Activated naive CD4-positive, alpha-beta T cell treated with anti-CD3 and anti-CD28 coated beads, Interleukin-2, amount 10 ng/mL, durations not matched to agents 7 days and 5 days (primary cell): ENCODE data around the gene DMRT2.

Experiments used
- CTCF ChIA-PET: fragments of 350-600 bp; sonication (Branson Sonifier 250); formaldehyde crosslinking; loops from one replicate; lab custom pipeline; 2021; ENCODE audit warnings: antibody characterized with exemption; lab: Charles Lee
- DNase-seq: peaks from one replicate; pipeline ENCODE4 v3.0.0-alpha.2; 2020
- H3K27ac Mint-ChIP-seq: one replicate; pipeline ENCODE4 v1.8.0; 2021; ENCODE audit warnings: mild to moderate bottlenecking, moderate library complexity, mixed read lengths
- H3K27me3 Mint-ChIP-seq: one replicate; pipeline ENCODE4 v1.8.0; 2021; ENCODE audit warnings: mild to moderate bottlenecking, mixed read lengths
- H3K36me3 Mint-ChIP-seq: one replicate; pipeline ENCODE4 v1.8.0; 2021; ENCODE audit warnings: mixed read lengths
- H3K4me1 Mint-ChIP-seq: one replicate; pipeline ENCODE4 v1.8.0; 2021; ENCODE audit warnings: mixed read lengths
- H3K4me3 Mint-ChIP-seq: one replicate; pipeline ENCODE4 v1.8.0; 2021; ENCODE audit warnings: mild to moderate bottlenecking, moderate library complexity, mixed read lengths
- H3K9me3 Mint-ChIP-seq: one replicate; pipeline ENCODE4 v1.8.0; 2021; ENCODE audit warnings: mixed read lengths

DMRT2 gene

DNA sequence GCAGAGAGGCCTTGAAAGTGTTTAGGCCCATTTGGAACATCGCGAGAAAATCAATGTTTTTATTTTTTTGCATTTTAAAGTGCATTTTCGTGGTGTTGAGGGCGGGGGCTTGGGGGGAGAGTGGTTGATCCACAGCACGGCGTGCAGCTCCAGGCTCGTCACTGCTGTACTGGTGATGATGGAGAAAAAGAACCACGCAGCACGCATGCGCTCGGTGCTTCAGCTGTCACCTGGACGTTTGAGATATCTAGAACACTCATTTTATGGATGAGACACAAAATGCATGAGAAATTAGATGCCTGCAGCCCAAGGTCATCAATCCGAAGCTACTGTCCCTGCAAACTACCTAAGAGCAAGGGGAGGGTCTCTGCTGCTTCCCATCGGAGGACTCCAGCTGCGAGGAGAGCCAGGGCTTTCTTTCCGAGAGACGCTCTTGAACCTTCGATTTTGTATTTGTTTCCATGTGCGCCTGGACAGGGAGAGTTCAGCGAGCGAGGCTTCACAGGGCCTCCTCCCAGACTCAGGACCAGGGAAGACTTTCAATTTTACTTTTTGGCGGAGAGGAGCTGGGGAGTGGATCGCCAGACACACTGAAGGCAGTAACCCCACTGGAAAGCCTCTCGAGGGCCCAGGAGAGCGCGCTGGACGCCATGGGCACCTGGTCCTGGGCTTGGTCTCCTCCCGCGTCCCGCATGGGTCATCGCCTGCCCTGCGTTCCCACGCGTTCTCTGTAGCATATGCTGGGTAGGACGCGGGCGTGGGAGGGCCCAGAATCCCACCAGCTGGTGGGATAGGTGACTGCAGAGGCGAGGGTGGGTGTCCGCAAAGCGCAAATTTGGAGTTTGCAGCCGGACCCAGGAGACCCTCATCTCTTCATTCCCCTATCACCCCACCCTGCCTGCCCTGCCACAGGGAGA, 2.5 kb downstream of the DMRT2 start:
- no peak for DNase-seq
- peaks cover 42% of the 10 kb centered on the region for H3K4me1 Mint-ChIP-seq
- H3K27me3 Mint-ChIP-seq = peaks cover 89% of the 10 kb centered on the region
- H3K36me3 Mint-ChIP-seq = peaks cover 21% of the 10 kb centered on the region
- H3K27ac Mint-ChIP-seq = peak overlapping the region; percentile 72
- CTCF ChIA-PET = interaction anchor here (1.4 kb wide), 1 partner anchor 73 kb away, joined by 3 read pairs; no protein-coding TSS in a partner anchor
- no peaks in the 10 kb centered on the region for H3K9me3 Mint-ChIP-seq
- H3K4me3 Mint-ChIP-seq = peak overlapping the region; percentile 51

DNA sequence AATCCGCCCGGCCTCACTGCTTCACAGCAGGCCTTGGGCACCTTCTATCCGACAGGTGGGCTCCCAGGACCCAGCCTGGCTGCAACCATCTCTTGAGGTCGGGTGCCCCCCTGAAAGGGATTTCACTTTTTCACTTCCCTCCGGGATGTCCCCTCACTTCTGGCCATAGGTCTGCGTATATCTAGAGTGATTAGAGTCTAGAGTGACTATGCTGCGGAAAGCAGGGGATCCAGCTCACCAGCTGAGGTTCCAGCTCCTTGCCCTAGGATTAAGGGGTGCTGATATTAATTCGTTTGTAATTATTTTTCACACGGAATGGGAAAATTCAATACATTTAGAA, 3.1 kb downstream of the DMRT2 start:
- CTCF ChIA-PET = interaction anchor here (1.4 kb wide), 1 partner anchor 74 kb away, joined by 3 read pairs; no protein-coding TSS in a partner anchor
- H3K4me1 Mint-ChIP-seq = peaks cover 36% of the 10 kb centered on the region
- peaks cover 89% of the 10 kb centered on the region for H3K27me3 Mint-ChIP-seq
- no peak for DNase-seq
- no peaks in the 10 kb centered on the region for H3K9me3 Mint-ChIP-seq
- no peak overlapping the region for H3K27ac Mint-ChIP-seq
- H3K4me3 Mint-ChIP-seq = no peak overlapping the region
- peaks cover 18% of the 10 kb centered on the region for H3K36me3 Mint-ChIP-seq

DNA sequence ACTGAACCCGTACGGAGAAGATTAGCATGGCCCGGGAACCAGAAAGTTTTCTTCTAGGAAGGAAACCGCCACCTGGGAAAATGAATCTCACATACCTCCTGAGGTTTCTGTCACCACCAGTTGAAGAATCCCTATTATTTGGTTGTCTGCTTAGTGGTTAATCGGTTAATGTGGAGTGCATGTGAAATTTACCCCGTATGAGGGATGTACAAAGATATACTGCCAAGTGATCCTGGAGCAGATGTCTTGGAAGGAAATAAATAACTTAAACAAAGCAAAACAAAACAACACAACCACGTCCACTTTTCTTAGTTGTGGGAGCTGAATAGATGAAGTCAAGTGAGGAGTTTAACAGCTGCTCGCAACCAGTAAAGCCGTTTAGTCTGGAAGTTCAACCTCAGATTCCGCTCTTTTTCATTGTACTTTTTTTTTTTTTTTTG, 3.8 kb downstream of the DMRT2 start:
- DNase-seq = no peak
- CTCF ChIA-PET = no interaction called here
- Mint-ChIP-seq H3K4me3 (no peak overlapping the region), H3K9me3 (no peaks in the 10 kb centered on the region), H3K27me3 (peaks cover 85% of the 10 kb centered on the region), H3K4me1 (peaks cover 29% of the 10 kb centered on the region), H3K36me3 (peaks cover 12% of the 10 kb centered on the region), H3K27ac (no peak overlapping the region)

DNA sequence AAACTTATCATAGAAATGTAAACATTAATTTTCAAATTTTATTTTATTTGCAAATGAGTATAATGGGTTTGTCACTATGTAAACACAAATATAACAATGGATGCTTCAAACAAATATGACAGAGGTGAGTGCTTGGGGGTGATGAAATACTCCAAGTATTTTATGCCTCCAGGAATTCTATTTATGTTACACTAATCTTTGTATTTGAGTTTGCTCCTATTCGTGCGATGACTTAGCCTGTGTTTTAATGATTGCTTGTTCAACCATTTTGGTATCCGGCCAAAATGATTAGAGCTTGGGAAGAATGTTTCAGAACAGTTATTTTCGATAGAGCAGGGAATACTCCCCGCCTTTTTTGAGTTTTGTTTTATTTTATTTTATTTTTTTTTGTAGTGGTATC, 5.0 kb downstream of the DMRT2 start:
- CTCF ChIA-PET = no interaction called here
- peaks cover 19% of the 10 kb centered on the region for H3K4me1 Mint-ChIP-seq
- H3K9me3 Mint-ChIP-seq = no peaks in the 10 kb centered on the region
- H3K27ac Mint-ChIP-seq = no peak overlapping the region
- H3K27me3 Mint-ChIP-seq = peaks cover 74% of the 10 kb centered on the region
- no peak for DNase-seq
- peaks cover 4% of the 10 kb centered on the region for H3K36me3 Mint-ChIP-seq
- no peak overlapping the region for H3K4me3 Mint-ChIP-seq

DNA sequence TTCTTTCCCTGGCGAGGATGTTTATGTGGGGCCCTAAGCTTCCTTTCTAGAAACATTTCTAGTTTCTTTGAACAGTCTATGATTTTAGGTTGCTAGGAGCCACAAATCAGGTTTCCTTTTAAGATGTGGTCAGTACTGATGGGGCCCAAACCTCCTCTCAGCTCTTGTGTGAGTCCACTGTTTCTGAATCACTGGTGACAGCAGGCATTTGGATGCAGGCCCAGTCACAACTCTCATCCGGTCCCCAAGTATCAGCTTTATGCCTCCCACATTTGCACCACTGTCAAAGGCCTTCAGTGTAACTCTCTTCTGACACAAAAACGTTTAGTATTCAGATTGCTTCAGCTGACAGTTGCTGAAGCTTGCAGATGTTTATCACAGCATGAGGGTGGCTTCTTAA, 7.8 kb downstream of the DMRT2 start:
- Mint-ChIP-seq H3K36me3 (peaks cover 2% of the 10 kb centered on the region), H3K4me3 (no peak overlapping the region), H3K27ac (no peak overlapping the region), H3K4me1 (no peaks in the 10 kb centered on the region), H3K9me3 (no peaks in the 10 kb centered on the region), H3K27me3 (peaks cover 46% of the 10 kb centered on the region)
- no peak for DNase-seq
- CTCF ChIA-PET = no interaction called here

DNA sequence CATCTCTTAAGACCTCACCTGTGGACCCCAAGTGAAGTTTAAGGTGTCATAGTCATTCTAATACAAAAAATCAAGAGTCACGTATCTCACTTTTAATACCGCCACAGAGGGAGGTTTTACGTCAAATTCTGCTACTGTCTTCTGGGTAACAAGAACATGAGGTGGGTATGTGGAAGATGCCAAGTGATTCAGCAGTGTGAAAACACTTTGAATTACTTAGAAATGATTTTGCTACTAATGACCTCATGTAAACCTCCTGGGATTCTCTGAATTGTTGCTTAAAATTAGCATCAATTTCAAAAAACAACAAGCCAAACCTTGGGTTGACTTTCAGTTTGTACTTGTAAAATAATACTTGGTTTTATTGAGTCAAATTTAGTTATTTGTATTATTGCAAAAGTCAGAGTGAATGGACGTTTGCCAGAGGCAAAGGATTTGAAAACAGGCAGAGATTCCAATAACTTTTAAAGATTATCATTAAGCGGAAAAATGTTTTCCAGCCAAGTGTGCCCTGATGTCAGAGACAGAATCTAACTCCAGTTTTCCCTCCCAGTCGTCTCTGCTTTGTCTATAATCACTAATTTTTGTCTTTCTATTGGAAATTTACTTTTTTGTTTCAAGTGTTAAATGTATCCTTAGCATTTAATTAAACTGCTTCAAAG, 8.8 kb downstream of the DMRT2 start:
- Mint-ChIP-seq H3K27ac (no peak overlapping the region), H3K9me3 (no peaks in the 10 kb centered on the region), H3K27me3 (peaks cover 36% of the 10 kb centered on the region), H3K4me1 (no peaks in the 10 kb centered on the region), H3K36me3 (peaks cover 2% of the 10 kb centered on the region), H3K4me3 (no peak overlapping the region)
- CTCF ChIA-PET = no interaction called here
- DNase-seq = no peak

DNA sequence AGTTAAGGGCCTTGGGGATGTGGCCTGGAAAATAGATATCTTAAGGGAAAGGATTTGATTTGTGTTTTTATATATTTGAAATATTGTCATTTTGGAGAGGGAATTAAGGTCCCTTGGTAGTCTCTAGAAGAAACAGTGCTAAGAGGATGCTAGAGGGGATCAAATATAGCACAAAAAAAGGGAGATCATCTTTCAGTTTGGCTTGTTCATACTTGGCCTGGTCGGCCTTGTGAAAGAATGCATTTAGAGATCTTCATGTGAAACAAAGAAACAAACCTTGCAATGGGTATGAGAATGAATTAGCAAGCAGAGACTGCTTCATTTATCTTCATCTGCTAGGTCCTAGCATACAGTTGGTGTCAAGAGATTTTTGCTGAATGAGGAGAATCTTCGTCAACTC, 15.0 kb downstream of the DMRT2 start:
- CTCF ChIA-PET = no interaction called here
- Mint-ChIP-seq H3K4me3 (no peak overlapping the region), H3K27me3 (no peaks in the 10 kb centered on the region), H3K4me1 (no peaks in the 10 kb centered on the region), H3K27ac (no peak overlapping the region), H3K36me3 (no peaks in the 10 kb centered on the region), H3K9me3 (peaks cover 4% of the 10 kb centered on the region)
- DNase-seq = no peak

DNA sequence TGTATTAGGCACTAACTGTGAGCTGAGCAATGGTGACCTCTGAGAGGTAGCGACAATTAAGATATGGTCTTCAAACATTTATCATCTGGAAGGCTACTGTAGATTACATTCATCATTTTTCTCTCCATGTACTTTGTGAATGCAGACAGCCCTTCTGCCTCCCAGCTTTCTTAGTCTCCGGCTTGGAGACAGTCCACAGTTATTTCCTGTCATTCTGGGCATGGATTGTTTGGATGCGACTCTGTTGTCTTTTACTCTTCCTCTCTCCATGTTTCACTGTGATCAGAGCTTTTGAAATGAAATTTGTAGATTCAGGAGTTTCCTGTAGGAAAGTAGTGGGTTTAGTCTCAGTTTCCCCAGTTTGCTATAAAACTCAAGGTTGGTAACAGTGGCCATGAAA, 20.5 kb downstream of the DMRT2 start:
- CTCF ChIA-PET = no interaction called here

DNA sequence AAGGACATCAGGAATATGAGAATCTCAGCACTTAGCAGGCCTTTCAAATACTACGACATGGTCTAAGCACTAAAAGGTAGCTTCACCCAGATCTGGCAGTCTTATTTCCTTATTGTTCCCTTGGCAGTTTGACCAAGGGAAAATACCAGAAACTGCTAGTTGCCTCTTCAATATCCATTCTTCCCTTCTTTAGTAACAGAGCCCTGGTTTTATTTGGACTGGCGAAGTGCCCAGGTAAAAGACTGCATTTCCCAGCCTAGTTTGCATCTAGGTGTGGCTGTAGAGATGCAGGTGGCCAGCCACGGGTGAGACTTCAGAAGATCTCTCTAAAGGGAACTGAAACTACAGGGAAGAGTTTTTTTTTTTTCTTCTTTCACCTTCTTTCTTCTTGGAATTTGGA, 21.6 kb downstream of the DMRT2 start:
- Mint-ChIP-seq H3K9me3 (peaks cover 2% of the 10 kb centered on the region), H3K27ac (no peak overlapping the region), H3K4me3 (no peak overlapping the region), H3K27me3 (peaks cover 5% of the 10 kb centered on the region), H3K4me1 (no peaks in the 10 kb centered on the region), H3K36me3 (no peaks in the 10 kb centered on the region)
- CTCF ChIA-PET = no interaction called here
- no peak for DNase-seq

More for the DNA sequence above, 20.5 kb downstream of the DMRT2 start:
- Mint-ChIP-seq H3K4me1 (no peaks in the 10 kb centered on the region), H3K4me3 (no peak overlapping the region), H3K27ac (no peak overlapping the region), H3K9me3 (peaks cover 4% of the 10 kb centered on the region), H3K36me3 (no peaks in the 10 kb centered on the region), H3K27me3 (peaks cover 5% of the 10 kb centered on the region)
- DNase-seq = no peak

DNA sequence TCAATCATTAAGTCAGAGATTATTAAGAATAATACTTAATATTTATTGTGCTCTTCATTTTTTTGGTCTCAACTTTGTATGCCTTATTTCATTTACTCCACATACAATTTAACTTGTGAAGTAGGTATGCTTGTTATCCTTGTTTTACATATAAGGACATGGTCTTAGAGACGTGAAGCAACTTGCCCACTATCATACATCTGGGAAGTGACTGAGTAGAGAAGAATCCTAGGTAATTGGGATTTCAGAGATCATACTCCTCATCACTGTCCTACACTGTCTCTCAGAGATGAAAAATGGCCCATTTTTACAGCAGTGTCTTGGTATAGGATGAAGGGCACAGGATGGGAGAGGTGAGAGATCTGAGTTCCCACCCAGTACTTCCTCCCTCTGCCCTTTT, 23.3 kb downstream of the DMRT2 start:
- Mint-ChIP-seq H3K4me3 (no peak overlapping the region), H3K27ac (no peak overlapping the region), H3K36me3 (no peaks in the 10 kb centered on the region), H3K27me3 (peaks cover 5% of the 10 kb centered on the region), H3K4me1 (no peaks in the 10 kb centered on the region), H3K9me3 (no peaks in the 10 kb centered on the region)
- CTCF ChIA-PET = no interaction called here
- no peak for DNase-seq

DNA sequence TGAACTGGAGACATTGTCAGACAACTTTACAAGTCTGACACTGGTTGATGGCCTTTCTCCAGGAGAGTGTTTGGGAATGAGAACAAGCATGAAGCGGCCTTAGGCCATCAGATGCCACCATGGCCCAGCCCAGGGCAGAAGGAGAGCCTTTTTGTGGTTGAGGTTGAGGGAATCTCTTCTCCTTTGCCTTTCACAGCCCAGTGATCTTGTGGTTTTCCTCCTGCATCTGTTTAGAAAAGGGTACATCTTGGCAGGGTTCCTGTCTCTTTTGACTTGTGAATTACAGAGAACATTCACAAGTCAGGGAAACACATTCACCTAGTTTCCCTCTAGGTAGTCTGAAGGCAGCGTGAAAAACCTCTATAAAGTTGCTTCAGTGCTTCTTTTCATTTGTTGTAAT, 27.5 kb downstream of the DMRT2 start:
- no peak for DNase-seq
- no peak overlapping the region for H3K4me3 Mint-ChIP-seq
- no peaks in the 10 kb centered on the region for H3K9me3 Mint-ChIP-seq
- CTCF ChIA-PET = no interaction called here
- no peaks in the 10 kb centered on the region for H3K4me1 Mint-ChIP-seq
- H3K36me3 Mint-ChIP-seq = no peaks in the 10 kb centered on the region
- H3K27ac Mint-ChIP-seq = no peak overlapping the region
- no peaks in the 10 kb centered on the region for H3K27me3 Mint-ChIP-seq

DNA sequence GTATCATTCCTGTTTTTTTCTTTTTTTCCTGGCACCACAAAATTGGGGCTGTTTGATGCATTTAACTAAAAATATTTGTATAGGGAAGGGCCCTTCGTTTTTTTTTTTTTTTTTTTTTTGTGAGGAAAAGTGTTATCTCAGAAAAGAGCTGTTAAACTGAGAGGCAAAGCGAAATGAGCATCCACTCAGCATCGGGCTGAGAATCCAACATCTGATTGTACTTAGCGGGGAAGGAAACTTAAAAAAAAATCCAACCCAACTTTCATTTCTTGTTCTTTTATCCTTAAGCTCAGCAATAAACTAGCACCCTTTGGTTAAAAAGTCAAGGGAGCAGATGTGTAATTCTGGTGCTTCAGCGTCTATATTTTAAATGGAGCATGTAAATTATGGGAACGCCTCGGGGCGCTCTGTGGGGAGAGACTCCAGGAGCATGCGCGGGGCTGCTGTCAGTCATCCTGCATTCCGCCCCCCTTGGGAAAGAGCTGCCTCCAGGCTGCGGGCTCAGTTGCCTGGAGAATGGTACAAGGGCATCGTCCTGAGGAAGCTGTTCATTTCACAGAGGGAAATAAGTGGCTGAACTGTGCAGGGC, 33.3 kb downstream of the DMRT2 start:
- CTCF ChIA-PET = no interaction called here
- Mint-ChIP-seq H3K27me3 (peaks cover 15% of the 10 kb centered on the region), H3K9me3 (no peaks in the 10 kb centered on the region), H3K4me1 (no peaks in the 10 kb centered on the region), H3K4me3 (no peak overlapping the region), H3K36me3 (no peaks in the 10 kb centered on the region), H3K27ac (no peak overlapping the region)
- DNase-seq = no peak

DNA sequence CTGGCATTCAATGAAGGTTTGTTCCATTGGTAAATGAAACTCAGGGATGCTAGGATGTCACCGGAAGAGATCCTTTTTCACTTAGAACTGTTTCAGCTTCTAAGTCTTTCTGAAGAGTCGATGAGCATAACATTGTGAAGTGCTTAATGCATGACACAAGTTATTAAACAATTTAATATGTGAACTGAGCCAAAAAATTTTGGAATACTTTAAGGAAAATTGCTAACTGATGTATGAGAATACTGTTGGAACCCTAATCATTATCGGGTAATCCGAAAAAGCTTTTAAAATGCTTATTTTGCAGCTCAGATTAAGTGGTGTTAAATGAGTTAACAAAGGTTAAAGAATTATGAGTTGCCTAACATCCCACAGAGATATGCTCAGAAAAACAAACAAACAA, 34.9 kb downstream of the DMRT2 start:
- H3K4me3 Mint-ChIP-seq = no peak overlapping the region
- H3K4me1 Mint-ChIP-seq = no peaks in the 10 kb centered on the region
- H3K9me3 Mint-ChIP-seq = no peaks in the 10 kb centered on the region
- H3K36me3 Mint-ChIP-seq = no peaks in the 10 kb centered on the region
- H3K27ac Mint-ChIP-seq = no peak overlapping the region
- DNase-seq = no peak
- CTCF ChIA-PET = no interaction called here
- H3K27me3 Mint-ChIP-seq = peaks cover 15% of the 10 kb centered on the region

DNA sequence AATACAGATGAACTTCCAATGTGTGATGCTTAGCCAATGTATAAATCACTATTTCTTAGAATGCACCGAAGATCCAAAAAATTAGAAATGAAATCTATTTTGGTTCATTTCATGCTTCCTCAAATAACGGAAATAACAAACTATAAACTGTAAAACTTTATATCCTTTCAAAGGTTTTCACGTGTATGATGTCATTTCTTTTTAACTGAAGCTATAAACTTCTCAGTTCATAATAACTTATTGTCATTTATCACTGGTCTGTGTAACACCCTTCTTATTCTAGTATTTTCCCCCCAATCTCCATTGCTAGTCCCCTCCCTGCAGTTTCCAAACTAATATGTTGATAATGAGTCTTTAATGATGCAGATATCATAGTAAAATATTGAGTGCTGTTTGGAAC, 36.4 kb downstream of the DMRT2 start:
- Mint-ChIP-seq H3K36me3 (no peaks in the 10 kb centered on the region), H3K27ac (no peak overlapping the region), H3K27me3 (peaks cover 15% of the 10 kb centered on the region), H3K4me3 (no peak overlapping the region), H3K4me1 (no peaks in the 10 kb centered on the region), H3K9me3 (no peaks in the 10 kb centered on the region)
- CTCF ChIA-PET = no interaction called here
- DNase-seq = no peak
